ENCODE measurements around the gene FBXO9.
A peak's percentile ranks its signal among the peaks of the same experiment; 100 is the strongest.

DNA sequence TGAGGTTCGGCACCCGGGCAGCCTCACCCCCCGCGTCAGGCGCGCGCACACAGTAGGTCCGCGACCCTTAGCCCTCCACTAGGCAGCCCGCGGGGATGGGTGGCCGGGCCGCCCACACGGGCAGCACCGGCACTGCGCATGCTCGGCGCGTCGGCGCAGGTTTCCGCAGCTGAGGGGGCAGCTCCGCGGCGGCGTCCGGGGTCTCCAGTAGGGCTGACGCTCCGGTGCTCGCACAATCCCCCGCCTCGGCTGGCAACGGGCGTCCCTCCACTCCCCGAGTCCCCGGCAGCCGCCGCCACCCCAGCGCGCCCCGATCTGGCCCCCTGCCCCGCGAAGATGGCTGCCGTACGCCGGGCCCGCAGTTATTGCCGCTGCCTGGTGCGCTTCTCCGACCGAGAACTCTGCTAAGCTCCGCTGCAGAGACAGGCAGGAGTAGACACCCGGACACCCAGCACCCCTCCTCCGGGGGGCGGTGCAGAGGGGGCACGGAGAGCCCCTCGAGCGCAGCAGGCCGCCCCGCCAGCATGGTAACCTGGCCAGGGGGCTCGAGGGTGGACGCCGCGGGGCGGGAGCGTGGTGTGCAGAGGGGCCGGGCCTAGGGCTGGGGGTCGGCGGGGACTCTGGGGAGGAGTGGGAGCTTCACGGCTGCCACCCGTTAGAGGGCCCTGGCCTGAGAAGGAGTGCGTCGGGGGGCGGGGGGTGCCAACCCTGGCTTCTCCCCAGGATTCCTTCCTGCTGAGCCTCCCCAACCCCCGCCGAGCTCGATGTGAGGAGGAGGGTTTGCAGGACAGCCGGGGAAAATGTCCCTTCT is at the start of gene FBXO9:
- TF ChIP-seq, protein P1, sequence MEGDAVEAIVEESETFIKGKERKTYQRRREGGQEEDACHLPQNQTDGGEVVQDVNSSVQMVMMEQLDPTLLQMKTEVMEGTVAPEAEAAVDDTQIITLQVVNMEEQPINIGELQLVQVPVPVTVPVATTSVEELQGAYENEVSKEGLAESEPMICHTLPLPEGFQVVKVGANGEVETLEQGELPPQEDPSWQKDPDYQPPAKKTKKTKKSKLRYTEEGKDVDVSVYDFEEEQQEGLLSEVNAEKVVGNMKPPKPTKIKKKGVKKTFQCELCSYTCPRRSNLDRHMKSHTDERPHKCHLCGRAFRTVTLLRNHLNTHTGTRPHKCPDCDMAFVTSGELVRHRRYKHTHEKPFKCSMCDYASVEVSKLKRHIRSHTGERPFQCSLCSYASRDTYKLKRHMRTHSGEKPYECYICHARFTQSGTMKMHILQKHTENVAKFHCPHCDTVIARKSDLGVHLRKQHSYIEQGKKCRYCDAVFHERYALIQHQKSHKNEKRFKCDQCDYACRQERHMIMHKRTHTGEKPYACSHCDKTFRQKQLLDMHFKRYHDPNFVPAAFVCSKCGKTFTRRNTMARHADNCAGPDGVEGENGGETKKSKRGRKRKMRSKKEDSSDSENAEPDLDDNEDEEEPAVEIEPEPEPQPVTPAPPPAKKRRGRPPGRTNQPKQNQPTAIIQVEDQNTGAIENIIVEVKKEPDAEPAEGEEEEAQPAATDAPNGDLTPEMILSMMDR (IDR thresholded peaks at IDR 0.05; ENCODE audit: low read length), result 0 out of 2 replicates have a peak, but pooled peaks have one; percentile 3
- no peak for TF ChIP-seq EZH2 (optimal IDR thresholded peaks at IDR 0.05; ENCODE audit: low read depth, low read length)
- TF ChIP-seq EZH2phosphoT487 (IDR thresholded peaks at IDR 0.05; ENCODE audit: low read length), result no peak

Measured in MM.1S (cell line).